B cell (primary cell): ENCODE data around the gene MYT1.

ENCODE experiments used
- CTCF ChIP-seq: fragments of 200-600 bp; IDR thresholded peaks from one replicate; pipeline ENCODE4 v1.8.0; 2022; ENCODE audit warnings: antibody characterized with exemption, mild to moderate bottlenecking
- EZH2 ChIP-seq: IDR thresholded peaks from 2 replicates; pipeline ENCODE4 v1.6.1; 2012; ENCODE audit warnings: borderline replicate concordance, low read depth, mild to moderate bottlenecking, moderate library complexity, low read length; ENCODE audit not compliant: insufficient read depth, poor library complexity, severe bottlenecking

- TF ChIP-seq CTCF (no peak), EZH2 (no peak)
Observed at GRCh38 chr20:64264091-64264490, 99.8 kb downstream of the MYT1 start.
